HepG2 (cell line): Measurements from ENCODE around the gene FKBP8. TPM values are rescaled to one million over a fixed set of nuclear protein-coding genes. Genes with fewer than 3 reads are reported as not detected.

Experiments
- CBX5 ChIP-seq: sonication (generic); formaldehyde crosslinking; IDR thresholded peaks from 2 replicates; pipeline ENCODE4 v1.4.0; 2020; ENCODE audit warnings: missing genetic modification reagents, borderline replicate concordance
- JUND ChIP-seq: sonication (generic); formaldehyde crosslinking; IDR thresholded peaks from 2 replicates; pipeline ENCODE4 v1.8.0; 2022; ENCODE audit warnings: mild to moderate bottlenecking, missing genetic modification reagents
- KLF13 ChIP-seq: sonication (generic); formaldehyde crosslinking; IDR thresholded peaks from 2 replicates; pipeline ENCODE4 v1.4.0; 2020; ENCODE audit warnings: mild to moderate bottlenecking, missing genetic modification reagents
- MED13 ChIP-seq: sonication (generic); formaldehyde crosslinking; IDR thresholded peaks from 2 replicates; pipeline ENCODE4 v1.5.0; 2020; ENCODE audit warnings: missing genetic modification reagents
- SALL2 ChIP-seq: sonication (generic); formaldehyde crosslinking; IDR thresholded peaks from 2 replicates; pipeline ENCODE4 v1.8.1; 2023; ENCODE audit warnings: mild to moderate bottlenecking, missing genetic modification reagents, inconsistent platforms
- SOX6 ChIP-seq, 2 experiments: fragments of 450-650 bp in 1 of 2; sonication (generic) in 1 of 2; formaldehyde crosslinking in 1 of 2; IDR thresholded peaks; 2 replicates each; pipeline versions ENCODE4 v1.4.0 to v1.6.1; 2017 to 2020; ENCODE audit warnings: antibody characterized with exemption in 1 of 2, mild to moderate bottlenecking in 1 of 2, missing genetic modification reagents in 1 of 2
- TSC22D2 ChIP-seq: sonication (generic); formaldehyde crosslinking; IDR thresholded peaks from 2 replicates; pipeline ENCODE4 v1.5.1; 2020; ENCODE audit warnings: missing genetic modification reagents, mild to moderate bottlenecking, borderline replicate concordance
- ZNF333 ChIP-seq: sonication (generic); formaldehyde crosslinking; IDR thresholded peaks from 2 replicates; pipeline ENCODE4 v1.4.0; 2020; ENCODE audit warnings: mild to moderate bottlenecking, missing genetic modification reagents, borderline replicate concordance
- ZNF614 ChIP-seq: IDR thresholded peaks from 2 replicates; pipeline ENCODE4 v1.6.1; 2018; ENCODE audit warnings: missing biosample characterization, missing genetic modification reagents, inconsistent platforms, borderline replicate concordance
- ZNF619 ChIP-seq: sonication (generic); formaldehyde crosslinking; IDR thresholded peaks from 2 replicates; pipeline ENCODE4 v1.4.0; 2020; ENCODE audit warnings: mild to moderate bottlenecking, missing genetic modification reagents
- ZNF670 ChIP-seq: sonication (generic); formaldehyde crosslinking; IDR thresholded peaks from 2 replicates; pipeline ENCODE4 v1.8.0; 2022; ENCODE audit warnings: mild to moderate bottlenecking, missing genetic modification reagents, borderline replicate concordance
- ZSCAN21 ChIP-seq: sonication (generic); formaldehyde crosslinking; IDR thresholded peaks from 2 replicates; pipeline ENCODE4 v1.8.0; 2022; ENCODE audit warnings: mild to moderate bottlenecking, missing genetic modification reagents, moderate library complexity, borderline replicate concordance
- polyA plus RNA-seq, 8 experiments: library from polyadenylated mRNA; depleted of rRNA in 3 of 8; stranded (reverse) in 7 of 8; unstranded in 1 of 8; fragments of >200 nt; fragmentation: Illumina TruSeq in 4 of 8; extraction: Trizol in 4 of 8; gene quantifications; 2 replicates each; pipeline versions ENCODE4 v1.2.1 to v1.2.3, GENCODE V29; 2011 to 2016; ENCODE audit warnings: low read depth in 4 of 8, missing spikeins in 1 of 8, mixed read lengths in 1 of 8; ENCODE audit not compliant: insufficient read depth in 1 of 8
- total RNA-seq, 5 experiments: library from RNA; depleted of rRNA; stranded (reverse); fragments of >200 nt; fragmentation: Illumina TruSeq; extraction: Trizol; gene quantifications; 2 replicates each; pipeline ENCODE4 v1.2.3, GENCODE V29; 2016; ENCODE audit warnings: low read depth in 1 of 5
- TF ChIP-seq, protein P1 (sequence below): sonication (generic); formaldehyde crosslinking; IDR thresholded peaks from 2 replicates; pipeline ENCODE4; 2020; ENCODE audit warnings: missing genetic modification reagents, mild to moderate bottlenecking, borderline replicate concordance
- TF ChIP-seq, protein P2 (sequence below): sonication (generic); formaldehyde crosslinking; IDR thresholded peaks from 2 replicates; pipeline ENCODE4 v1.5.1; 2020; ENCODE audit warnings: mild to moderate bottlenecking, missing genetic modification reagents
- TF ChIP-seq, protein P3 (sequence below): sonication (generic); formaldehyde crosslinking; IDR thresholded peaks from 2 replicates; pipeline ENCODE4 v1.5.1; 2020; ENCODE audit warnings: mild to moderate bottlenecking, missing genetic modification reagents, moderate library complexity
- TF ChIP-seq, protein P4 (sequence below): sonication (generic); formaldehyde crosslinking; IDR thresholded peaks from 2 replicates; pipeline ENCODE4 v1.5.0; 2020; ENCODE audit warnings: missing genetic modification reagents

The FKBP8 gene
- total and polyA plus RNA-seq, 2 of the 13 experiments (the other 11 are each of a cell fraction or from before 2014, with no cell fraction given), result 81.7 to 93.9 TPM

DNA sequence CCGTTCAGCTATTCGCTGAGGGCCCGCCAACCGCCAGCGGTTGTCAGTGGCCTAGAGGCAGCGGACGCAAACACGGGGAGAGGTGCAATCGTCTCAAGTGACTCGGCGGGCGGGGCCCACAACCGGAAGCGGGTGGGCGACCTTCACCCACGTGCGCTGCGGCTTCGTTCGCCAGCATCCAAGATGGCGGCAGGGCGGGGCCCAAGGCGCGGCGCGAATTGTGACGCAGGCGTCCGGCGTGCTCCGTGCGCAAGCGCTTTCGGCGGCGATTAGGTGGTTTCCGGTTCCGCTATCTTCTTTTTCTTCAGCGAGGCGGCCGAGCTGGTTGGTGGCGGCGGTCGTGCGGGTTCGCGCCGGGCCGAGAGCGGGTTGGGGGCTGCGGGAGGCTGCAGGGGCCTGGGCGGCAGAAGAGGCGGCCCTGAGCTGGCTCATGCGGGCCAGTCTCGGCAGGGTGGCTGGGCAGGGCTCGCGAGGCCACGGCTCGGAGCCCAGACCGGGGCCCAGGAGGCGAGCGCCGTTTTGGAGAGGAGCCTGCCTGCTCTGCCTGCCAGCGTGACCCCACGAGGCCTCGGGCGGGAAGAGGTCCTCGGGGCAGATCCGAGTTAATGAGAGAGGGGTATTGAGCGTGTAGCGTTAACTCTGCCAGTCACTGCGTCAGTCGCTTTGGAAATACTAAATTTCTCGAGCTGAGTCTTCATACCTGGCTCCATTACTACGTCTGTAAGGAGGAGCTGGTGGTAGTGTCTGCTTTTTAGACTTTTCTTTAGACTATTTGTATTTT is 28.4 kb upstream of the FKBP8 start, which contains the start of gene UBA52 (continued):
- TF ChIP-seq, protein P1, sequence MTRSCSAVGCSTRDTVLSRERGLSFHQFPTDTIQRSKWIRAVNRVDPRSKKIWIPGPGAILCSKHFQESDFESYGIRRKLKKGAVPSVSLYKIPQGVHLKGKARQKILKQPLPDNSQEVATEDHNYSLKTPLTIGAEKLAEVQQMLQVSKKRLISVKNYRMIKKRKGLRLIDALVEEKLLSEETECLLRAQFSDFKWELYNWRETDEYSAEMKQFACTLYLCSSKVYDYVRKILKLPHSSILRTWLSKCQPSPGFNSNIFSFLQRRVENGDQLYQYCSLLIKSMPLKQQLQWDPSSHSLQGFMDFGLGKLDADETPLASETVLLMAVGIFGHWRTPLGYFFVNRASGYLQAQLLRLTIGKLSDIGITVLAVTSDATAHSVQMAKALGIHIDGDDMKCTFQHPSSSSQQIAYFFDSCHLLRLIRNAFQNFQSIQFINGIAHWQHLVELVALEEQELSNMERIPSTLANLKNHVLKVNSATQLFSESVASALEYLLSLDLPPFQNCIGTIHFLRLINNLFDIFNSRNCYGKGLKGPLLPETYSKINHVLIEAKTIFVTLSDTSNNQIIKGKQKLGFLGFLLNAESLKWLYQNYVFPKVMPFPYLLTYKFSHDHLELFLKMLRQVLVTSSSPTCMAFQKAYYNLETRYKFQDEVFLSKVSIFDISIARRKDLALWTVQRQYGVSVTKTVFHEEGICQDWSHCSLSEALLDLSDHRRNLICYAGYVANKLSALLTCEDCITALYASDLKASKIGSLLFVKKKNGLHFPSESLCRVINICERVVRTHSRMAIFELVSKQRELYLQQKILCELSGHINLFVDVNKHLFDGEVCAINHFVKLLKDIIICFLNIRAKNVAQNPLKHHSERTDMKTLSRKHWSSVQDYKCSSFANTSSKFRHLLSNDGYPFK, result peak; percentile 90
- TF ChIP-seq CBX5 (CRISPR knock-in tag), result peak; percentile 97; the same call in 1 of the 2 replicates
- TF ChIP-seq, protein P2, sequence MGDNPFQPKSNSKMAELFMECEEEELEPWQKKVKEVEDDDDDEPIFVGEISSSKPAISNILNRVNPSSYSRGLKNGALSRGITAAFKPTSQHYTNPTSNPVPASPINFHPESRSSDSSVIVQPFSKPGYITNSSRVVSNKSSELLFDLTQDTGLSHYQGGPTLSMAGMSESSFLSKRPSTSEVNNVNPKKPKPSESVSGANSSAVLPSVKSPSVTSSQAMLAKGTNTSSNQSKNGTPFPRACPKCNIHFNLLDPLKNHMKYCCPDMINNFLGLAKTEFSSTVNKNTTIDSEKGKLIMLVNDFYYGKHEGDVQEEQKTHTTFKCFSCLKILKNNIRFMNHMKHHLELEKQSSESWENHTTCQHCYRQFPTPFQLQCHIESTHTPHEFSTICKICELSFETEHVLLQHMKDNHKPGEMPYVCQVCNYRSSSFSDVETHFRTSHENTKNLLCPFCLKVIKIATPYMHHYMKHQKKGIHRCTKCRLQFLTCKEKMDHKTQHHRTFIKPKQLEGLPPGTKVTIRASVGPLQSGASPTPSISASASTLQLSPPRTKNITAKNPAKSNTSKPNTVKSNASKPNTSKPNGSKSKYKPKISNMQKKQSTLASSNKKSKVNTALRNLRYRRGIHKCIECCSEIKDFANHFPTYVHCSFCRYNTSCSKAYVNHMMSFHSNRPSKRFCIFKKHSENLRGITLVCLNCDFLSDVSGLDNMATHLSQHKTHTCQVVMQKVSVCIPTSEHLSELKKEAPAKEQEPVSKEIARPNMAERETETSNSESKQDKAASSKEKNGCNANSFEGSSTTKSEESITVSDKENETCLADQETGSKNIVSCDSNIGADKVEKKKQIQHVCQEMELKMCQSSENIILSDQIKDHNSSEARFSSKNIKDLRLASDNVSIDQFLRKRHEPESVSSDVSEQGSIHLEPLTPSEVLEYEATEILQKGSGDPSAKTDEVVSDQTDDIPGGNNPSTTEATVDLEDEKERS (CRISPR knock-in tag), result 0 out of 2 replicates have a peak, but pooled peaks have one; percentile 14
- peak; percentile 81 for TF ChIP-seq SALL2 (CRISPR knock-in tag)
- TF ChIP-seq SOX6 (IDR thresholded peaks at IDR 0.05), result no peak
- TF ChIP-seq SOX6 (CRISPR knock-in tag; IDR thresholded peaks at IDR 0.05), result peak; percentile 74
- TF ChIP-seq MED13 (CRISPR knock-in tag), result peak; percentile 66; the same call in 1 of the 2 replicates
- TF ChIP-seq KLF13 (CRISPR knock-in tag), result no peak
- TF ChIP-seq, protein P3, sequence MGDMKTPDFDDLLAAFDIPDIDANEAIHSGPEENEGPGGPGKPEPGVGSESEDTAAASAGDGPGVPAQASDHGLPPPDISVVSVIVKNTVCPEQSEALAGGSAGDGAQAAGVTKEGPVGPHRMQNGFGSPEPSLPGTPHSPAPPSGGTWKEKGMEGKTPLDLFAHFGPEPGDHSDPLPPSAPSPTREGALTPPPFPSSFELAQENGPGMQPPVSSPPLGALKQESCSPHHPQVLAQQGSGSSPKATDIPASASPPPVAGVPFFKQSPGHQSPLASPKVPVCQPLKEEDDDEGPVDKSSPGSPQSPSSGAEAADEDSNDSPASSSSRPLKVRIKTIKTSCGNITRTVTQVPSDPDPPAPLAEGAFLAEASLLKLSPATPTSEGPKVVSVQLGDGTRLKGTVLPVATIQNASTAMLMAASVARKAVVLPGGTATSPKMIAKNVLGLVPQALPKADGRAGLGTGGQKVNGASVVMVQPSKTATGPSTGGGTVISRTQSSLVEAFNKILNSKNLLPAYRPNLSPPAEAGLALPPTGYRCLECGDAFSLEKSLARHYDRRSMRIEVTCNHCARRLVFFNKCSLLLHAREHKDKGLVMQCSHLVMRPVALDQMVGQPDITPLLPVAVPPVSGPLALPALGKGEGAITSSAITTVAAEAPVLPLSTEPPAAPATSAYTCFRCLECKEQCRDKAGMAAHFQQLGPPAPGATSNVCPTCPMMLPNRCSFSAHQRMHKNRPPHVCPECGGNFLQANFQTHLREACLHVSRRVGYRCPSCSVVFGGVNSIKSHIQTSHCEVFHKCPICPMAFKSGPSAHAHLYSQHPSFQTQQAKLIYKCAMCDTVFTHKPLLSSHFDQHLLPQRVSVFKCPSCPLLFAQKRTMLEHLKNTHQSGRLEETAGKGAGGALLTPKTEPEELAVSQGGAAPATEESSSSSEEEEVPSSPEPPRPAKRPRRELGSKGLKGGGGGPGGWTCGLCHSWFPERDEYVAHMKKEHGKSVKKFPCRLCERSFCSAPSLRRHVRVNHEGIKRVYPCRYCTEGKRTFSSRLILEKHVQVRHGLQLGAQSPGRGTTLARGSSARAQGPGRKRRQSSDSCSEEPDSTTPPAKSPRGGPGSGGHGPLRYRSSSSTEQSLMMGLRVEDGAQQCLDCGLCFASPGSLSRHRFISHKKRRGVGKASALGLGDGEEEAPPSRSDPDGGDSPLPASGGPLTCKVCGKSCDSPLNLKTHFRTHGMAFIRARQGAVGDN, result peak; percentile 96
- TF ChIP-seq JUND, result 0 out of 2 replicates have a peak, but pooled peaks have one; percentile 36
- TF ChIP-seq, protein P4, sequence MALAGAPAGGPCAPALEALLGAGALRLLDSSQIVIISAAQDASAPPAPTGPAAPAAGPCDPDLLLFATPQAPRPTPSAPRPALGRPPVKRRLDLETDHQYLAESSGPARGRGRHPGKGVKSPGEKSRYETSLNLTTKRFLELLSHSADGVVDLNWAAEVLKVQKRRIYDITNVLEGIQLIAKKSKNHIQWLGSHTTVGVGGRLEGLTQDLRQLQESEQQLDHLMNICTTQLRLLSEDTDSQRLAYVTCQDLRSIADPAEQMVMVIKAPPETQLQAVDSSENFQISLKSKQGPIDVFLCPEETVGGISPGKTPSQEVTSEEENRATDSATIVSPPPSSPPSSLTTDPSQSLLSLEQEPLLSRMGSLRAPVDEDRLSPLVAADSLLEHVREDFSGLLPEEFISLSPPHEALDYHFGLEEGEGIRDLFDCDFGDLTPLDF (CRISPR knock-in tag), result peak; percentile 87
- TF ChIP-seq ZSCAN21, result peak; percentile 81; the same call in 1 of the 2 replicates
- TF ChIP-seq ZNF670 (CRISPR knock-in tag), result peak; percentile 80; the same call in 1 of the 2 replicates
- TF ChIP-seq ZNF614 (CRISPR knock-in tag), result peak; percentile 94
- peak; percentile 92; the same call in 1 of the 2 replicates for TF ChIP-seq TSC22D2
- TF ChIP-seq ZNF619 (CRISPR knock-in tag), result peak; percentile 93
- TF ChIP-seq ZNF333, result peak; percentile 86; the same call in 1 of the 2 replicates
